Measurements from ENCODE around the gene KCNA10.

DNA sequence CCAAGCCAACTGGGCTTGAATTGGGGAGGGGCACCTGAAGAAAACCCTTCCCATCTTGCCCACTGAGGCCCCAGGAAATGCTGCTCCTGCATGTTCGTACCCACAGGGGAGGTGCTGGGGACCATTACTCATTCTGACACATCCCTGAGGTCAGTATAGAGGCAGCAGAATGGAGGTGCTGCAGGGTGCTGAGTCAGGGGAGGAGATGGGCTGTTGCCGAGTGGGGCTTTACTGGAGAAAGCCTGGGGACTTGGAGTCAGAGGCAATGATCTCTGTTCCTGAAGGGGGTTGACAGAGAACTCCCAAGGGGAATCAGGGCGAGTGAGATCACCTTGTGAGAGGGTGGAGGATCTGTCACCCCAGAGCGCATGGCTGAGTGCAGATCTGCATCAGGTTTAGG lies 40.2 kb upstream of the KCNA10 start:
- TF ChIP-seq, protein P1, sequence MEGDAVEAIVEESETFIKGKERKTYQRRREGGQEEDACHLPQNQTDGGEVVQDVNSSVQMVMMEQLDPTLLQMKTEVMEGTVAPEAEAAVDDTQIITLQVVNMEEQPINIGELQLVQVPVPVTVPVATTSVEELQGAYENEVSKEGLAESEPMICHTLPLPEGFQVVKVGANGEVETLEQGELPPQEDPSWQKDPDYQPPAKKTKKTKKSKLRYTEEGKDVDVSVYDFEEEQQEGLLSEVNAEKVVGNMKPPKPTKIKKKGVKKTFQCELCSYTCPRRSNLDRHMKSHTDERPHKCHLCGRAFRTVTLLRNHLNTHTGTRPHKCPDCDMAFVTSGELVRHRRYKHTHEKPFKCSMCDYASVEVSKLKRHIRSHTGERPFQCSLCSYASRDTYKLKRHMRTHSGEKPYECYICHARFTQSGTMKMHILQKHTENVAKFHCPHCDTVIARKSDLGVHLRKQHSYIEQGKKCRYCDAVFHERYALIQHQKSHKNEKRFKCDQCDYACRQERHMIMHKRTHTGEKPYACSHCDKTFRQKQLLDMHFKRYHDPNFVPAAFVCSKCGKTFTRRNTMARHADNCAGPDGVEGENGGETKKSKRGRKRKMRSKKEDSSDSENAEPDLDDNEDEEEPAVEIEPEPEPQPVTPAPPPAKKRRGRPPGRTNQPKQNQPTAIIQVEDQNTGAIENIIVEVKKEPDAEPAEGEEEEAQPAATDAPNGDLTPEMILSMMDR (tag by site-specific recombination; IDR thresholded peaks at IDR 0.05), result no peak
- TF ChIP-seq, protein P2, sequence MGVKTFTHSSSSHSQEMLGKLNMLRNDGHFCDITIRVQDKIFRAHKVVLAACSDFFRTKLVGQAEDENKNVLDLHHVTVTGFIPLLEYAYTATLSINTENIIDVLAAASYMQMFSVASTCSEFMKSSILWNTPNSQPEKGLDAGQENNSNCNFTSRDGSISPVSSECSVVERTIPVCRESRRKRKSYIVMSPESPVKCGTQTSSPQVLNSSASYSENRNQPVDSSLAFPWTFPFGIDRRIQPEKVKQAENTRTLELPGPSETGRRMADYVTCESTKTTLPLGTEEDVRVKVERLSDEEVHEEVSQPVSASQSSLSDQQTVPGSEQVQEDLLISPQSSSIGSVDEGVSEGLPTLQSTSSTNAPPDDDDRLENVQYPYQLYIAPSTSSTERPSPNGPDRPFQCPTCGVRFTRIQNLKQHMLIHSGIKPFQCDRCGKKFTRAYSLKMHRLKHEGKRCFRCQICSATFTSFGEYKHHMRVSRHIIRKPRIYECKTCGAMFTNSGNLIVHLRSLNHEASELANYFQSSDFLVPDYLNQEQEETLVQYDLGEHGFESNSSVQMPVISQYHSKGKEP (tag by site-specific recombination; IDR thresholded peaks at IDR 0.05), result no peak
- TF ChIP-seq TRIM28 (IDR thresholded peaks at IDR 0.05; ENCODE audit: borderline replicate concordance, low read length) (no peak), WT1 (tag by site-specific recombination; IDR thresholded peaks at IDR 0.05) (no peak), ZNF544 (tag by site-specific recombination; IDR thresholded peaks at IDR 0.05) (no peak), ZNF521 (tag by site-specific recombination; IDR thresholded peaks at IDR 0.05) (no peak), ZNF114 (tag by site-specific recombination; IDR thresholded peaks at IDR 0.05) (no peak), ZNF175 (tag by site-specific recombination; IDR thresholded peaks at IDR 0.05) (no peak), KLF9 (tag by site-specific recombination; IDR thresholded peaks at IDR 0.05; ENCODE audit: low read depth) (no peak), SCRT2 (tag by site-specific recombination; IDR thresholded peaks at IDR 0.05) (no peak)
- TF ChIP-seq, protein P3, sequence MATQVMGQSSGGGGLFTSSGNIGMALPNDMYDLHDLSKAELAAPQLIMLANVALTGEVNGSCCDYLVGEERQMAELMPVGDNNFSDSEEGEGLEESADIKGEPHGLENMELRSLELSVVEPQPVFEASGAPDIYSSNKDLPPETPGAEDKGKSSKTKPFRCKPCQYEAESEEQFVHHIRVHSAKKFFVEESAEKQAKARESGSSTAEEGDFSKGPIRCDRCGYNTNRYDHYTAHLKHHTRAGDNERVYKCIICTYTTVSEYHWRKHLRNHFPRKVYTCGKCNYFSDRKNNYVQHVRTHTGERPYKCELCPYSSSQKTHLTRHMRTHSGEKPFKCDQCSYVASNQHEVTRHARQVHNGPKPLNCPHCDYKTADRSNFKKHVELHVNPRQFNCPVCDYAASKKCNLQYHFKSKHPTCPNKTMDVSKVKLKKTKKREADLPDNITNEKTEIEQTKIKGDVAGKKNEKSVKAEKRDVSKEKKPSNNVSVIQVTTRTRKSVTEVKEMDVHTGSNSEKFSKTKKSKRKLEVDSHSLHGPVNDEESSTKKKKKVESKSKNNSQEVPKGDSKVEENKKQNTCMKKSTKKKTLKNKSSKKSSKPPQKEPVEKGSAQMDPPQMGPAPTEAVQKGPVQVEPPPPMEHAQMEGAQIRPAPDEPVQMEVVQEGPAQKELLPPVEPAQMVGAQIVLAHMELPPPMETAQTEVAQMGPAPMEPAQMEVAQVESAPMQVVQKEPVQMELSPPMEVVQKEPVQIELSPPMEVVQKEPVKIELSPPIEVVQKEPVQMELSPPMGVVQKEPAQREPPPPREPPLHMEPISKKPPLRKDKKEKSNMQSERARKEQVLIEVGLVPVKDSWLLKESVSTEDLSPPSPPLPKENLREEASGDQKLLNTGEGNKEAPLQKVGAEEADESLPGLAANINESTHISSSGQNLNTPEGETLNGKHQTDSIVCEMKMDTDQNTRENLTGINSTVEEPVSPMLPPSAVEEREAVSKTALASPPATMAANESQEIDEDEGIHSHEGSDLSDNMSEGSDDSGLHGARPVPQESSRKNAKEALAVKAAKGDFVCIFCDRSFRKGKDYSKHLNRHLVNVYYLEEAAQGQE (tag by site-specific recombination; IDR thresholded peaks at IDR 0.05), result no peak
- TF ChIP-seq, protein P4, sequence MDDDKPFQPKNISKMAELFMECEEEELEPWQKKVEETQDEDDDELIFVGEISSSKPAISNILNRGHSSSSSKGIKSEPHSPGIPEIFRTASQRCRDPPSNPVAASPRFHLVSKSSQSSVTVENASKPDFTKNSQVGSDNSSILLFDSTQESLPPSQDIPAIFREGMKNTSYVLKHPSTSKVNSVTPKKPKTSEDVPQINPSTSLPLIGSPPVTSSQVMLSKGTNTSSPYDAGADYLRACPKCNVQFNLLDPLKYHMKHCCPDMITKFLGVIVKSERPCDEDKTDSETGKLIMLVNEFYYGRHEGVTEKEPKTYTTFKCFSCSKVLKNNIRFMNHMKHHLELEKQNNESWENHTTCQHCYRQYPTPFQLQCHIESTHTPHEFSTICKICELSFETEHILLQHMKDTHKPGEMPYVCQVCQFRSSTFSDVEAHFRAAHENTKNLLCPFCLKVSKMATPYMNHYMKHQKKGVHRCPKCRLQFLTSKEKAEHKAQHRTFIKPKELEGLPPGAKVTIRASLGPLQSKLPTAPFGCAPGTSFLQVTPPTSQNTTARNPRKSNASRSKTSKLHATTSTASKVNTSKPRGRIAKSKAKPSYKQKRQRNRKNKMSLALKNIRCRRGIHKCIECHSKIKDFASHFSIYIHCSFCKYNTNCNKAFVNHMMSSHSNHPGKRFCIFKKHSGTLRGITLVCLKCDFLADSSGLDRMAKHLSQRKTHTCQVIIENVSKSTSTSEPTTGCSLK (tag by site-specific recombination; IDR thresholded peaks at IDR 0.05), result no peak
